Measurements from ENCODE around the gene IL24.

- no peak for TF ChIP-seq EZH2 (IDR thresholded peaks at IDR 0.05; ENCODE audit: low read length, missing control alignments)
- TF ChIP-seq, protein P1, sequence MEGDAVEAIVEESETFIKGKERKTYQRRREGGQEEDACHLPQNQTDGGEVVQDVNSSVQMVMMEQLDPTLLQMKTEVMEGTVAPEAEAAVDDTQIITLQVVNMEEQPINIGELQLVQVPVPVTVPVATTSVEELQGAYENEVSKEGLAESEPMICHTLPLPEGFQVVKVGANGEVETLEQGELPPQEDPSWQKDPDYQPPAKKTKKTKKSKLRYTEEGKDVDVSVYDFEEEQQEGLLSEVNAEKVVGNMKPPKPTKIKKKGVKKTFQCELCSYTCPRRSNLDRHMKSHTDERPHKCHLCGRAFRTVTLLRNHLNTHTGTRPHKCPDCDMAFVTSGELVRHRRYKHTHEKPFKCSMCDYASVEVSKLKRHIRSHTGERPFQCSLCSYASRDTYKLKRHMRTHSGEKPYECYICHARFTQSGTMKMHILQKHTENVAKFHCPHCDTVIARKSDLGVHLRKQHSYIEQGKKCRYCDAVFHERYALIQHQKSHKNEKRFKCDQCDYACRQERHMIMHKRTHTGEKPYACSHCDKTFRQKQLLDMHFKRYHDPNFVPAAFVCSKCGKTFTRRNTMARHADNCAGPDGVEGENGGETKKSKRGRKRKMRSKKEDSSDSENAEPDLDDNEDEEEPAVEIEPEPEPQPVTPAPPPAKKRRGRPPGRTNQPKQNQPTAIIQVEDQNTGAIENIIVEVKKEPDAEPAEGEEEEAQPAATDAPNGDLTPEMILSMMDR (conservative IDR thresholded peaks at IDR 0.05 in 1 of 2, IDR thresholded peaks at IDR 0.05 in 1 of 2; ENCODE audit: low read depth in 1 of 2, low read length in 2 of 2) = no peak
These were observed 1.1 kb downstream of the IL24 start for GRCh38 chr1:206898089-206898914.
